Measurements from ENCODE around the gene TXNDC2. TPM values are rescaled to one million over a fixed set of nuclear protein-coding genes. Genes with fewer than 3 reads are reported as not detected.
A peak's percentile ranks its signal among the peaks of the same experiment; 100 is the strongest.

Gene TXNDC2
- total and polyA plus RNA-seq, 2 donors (not counting 1 experiment from before 2014, with no cell fraction given), result 0.15 TPM; not detected in 1

- peak overlapping the region; percentile 98 for H3K9ac ChIP-seq (ENCODE audit: insufficient read depth, low read length)
- TF ChIP-seq EZH2 (IDR thresholded peaks at IDR 0.05; ENCODE audit: low read length, missing control alignments), result no peak
- no peak for TF ChIP-seq CTCF (conservative IDR thresholded peaks at IDR 0.05 in 1 of 2, IDR thresholded peaks at IDR 0.05 in 1 of 2; ENCODE audit: low read depth in 1 of 2, low read length in 2 of 2)
- no peak for DNase-seq (ENCODE audit: low read depth in 2 of 2)
- H3K27me3 ChIP-seq (ENCODE audit: control insufficient read depth, insufficient read depth, low read length), result no peaks in the 10 kb centered on the region
- peaks cover 10% of the 10 kb centered on the region for H3K4me1 ChIP-seq (ENCODE audit: control insufficient read depth, extremely low read depth, insufficient read depth, low read length)
- H3K4me2 ChIP-seq (ENCODE audit: extremely low read depth, insufficient read depth, low read length), result peak overlapping the region; percentile 89
- peaks cover 65% of the 10 kb centered on the region for H3K79me2 ChIP-seq (ENCODE audit: control insufficient read depth, insufficient read depth, low read length)
- H2AFZ ChIP-seq (ENCODE audit: low read length), result no peak overlapping the region
- H4K20me1 ChIP-seq (ENCODE audit: control insufficient read depth, extremely low read depth, insufficient read depth, low read length), result peaks cover 25% of the 10 kb centered on the region
- H3K27ac ChIP-seq (ENCODE audit: insufficient read depth, low read length), result peak overlapping the region; percentile 95
- H3K9me3 ChIP-seq (ENCODE audit: control insufficient read depth, insufficient read depth, low read depth, low read length), result no peaks in the 10 kb centered on the region
- H3K4me3 ChIP-seq (replicated peaks in 1 of 4; ENCODE audit: control extremely low read depth in 1 of 4, insufficient read depth in 1 of 4, low read depth in 3 of 4, low read length in 4 of 4), result peak overlapping the region; percentile 65 to 98 (median 84)
- no peaks in the 10 kb centered on the region for H3K36me3 ChIP-seq (ENCODE audit: control insufficient read depth, insufficient read depth, low read length)
Measured at GRCh38 chr18:9915291-9916076, 29.7 kb downstream of the TXNDC2 start.

- DNase-seq (ENCODE audit: low read depth in 2 of 2), result peak in 1 of 2 donors; percentile 19
- H3K9ac ChIP-seq (ENCODE audit: insufficient read depth, low read length), result no peak overlapping the region
- H3K4me2 ChIP-seq (ENCODE audit: extremely low read depth, insufficient read depth, low read length), result peak overlapping the region; percentile 89
- H3K4me3 ChIP-seq (replicated peaks in 1 of 4; ENCODE audit: control extremely low read depth in 1 of 4, insufficient read depth in 1 of 4, low read depth in 3 of 4, low read length in 4 of 4), result peak overlapping the region; percentile 65 to 98 (median 84)
- no peak overlapping the region for H2AFZ ChIP-seq (ENCODE audit: low read length)
- H3K36me3 ChIP-seq (ENCODE audit: control insufficient read depth, insufficient read depth, low read length), result no peaks in the 10 kb centered on the region
- peaks cover 72% of the 10 kb centered on the region for H3K79me2 ChIP-seq (ENCODE audit: control insufficient read depth, insufficient read depth, low read length)
- peaks cover 25% of the 10 kb centered on the region for H4K20me1 ChIP-seq (ENCODE audit: control insufficient read depth, extremely low read depth, insufficient read depth, low read length)
- H3K4me1 ChIP-seq (ENCODE audit: control insufficient read depth, extremely low read depth, insufficient read depth, low read length), result peaks cover 10% of the 10 kb centered on the region
- H3K27me3 ChIP-seq (ENCODE audit: control insufficient read depth, insufficient read depth, low read length), result no peaks in the 10 kb centered on the region
- no peaks in the 10 kb centered on the region for H3K9me3 ChIP-seq (ENCODE audit: control insufficient read depth, insufficient read depth, low read depth, low read length)
- H3K27ac ChIP-seq (ENCODE audit: insufficient read depth, low read length), result peak overlapping the region; percentile 95
- TF ChIP-seq CTCF (conservative IDR thresholded peaks at IDR 0.05 in 1 of 2, IDR thresholded peaks at IDR 0.05 in 1 of 2; ENCODE audit: low read depth in 1 of 2, low read length in 2 of 2), result no peak
- TF ChIP-seq EZH2 (IDR thresholded peaks at IDR 0.05; ENCODE audit: low read length, missing control alignments), result no peak
Measured at GRCh38 chr18:9916077-9916639, 30.4 kb downstream of the TXNDC2 start.

GRCh38 chr18:9916808-9917207 lies 31.0 kb downstream of the TXNDC2 start:
- Histone ChIP-seq H3K9ac (ENCODE audit: insufficient read depth, low read length) (no peak overlapping the region), H3K4me2 (ENCODE audit: extremely low read depth, insufficient read depth, low read length) (peak overlapping the region; percentile 60), H3K36me3 (ENCODE audit: control insufficient read depth, insufficient read depth, low read length) (no peaks in the 10 kb centered on the region), H3K4me1 (ENCODE audit: control insufficient read depth, extremely low read depth, insufficient read depth, low read length) (peaks cover 10% of the 10 kb centered on the region), H3K79me2 (ENCODE audit: control insufficient read depth, insufficient read depth, low read length) (peaks cover 78% of the 10 kb centered on the region), H4K20me1 (ENCODE audit: control insufficient read depth, extremely low read depth, insufficient read depth, low read length) (peaks cover 29% of the 10 kb centered on the region), H3K27ac (ENCODE audit: insufficient read depth, low read length) (no peak overlapping the region), H3K4me3 (replicated peaks in 1 of 4; ENCODE audit: control extremely low read depth in 1 of 4, insufficient read depth in 1 of 4, low read depth in 3 of 4, low read length in 4 of 4) (peak overlapping the region in 2 of 4 experiments; percentile 77 to 98), H3K9me3 (ENCODE audit: control insufficient read depth, insufficient read depth, low read depth, low read length) (no peaks in the 10 kb centered on the region), H2AFZ (ENCODE audit: low read length) (no peak overlapping the region), H3K27me3 (ENCODE audit: control insufficient read depth, insufficient read depth, low read length) (no peaks in the 10 kb centered on the region)
- DNase-seq (ENCODE audit: low read depth in 2 of 2), result no peak
- TF ChIP-seq EZH2 (IDR thresholded peaks at IDR 0.05; ENCODE audit: low read length, missing control alignments) (no peak), CTCF (conservative IDR thresholded peaks at IDR 0.05 in 1 of 2, IDR thresholded peaks at IDR 0.05 in 1 of 2; ENCODE audit: low read depth in 1 of 2, low read length in 2 of 2) (no peak)
